Neural progenitor cell (in vitro differentiated cells): Measurements from ENCODE around the gene VPS13D. TPM values are rescaled to one million over a fixed set of nuclear protein-coding genes. Genes with fewer than 3 reads are reported as not detected.
A peak's percentile ranks its signal among the peaks of the same experiment; 100 is the strongest.

Experiments
- DNase-seq: peaks from one replicate; pipeline ENCODE4 v3.0.0-alpha.2; 2016; ENCODE audit warnings: low spot score
- H2AFZ ChIP-seq: fragments of 200-600 bp; sonication (generic); replicated peaks from 2 replicates; pipeline ENCODE4 v1.6.1; 2016; ENCODE audit warnings: antibody characterized with exemption
- H3F3A ChIP-seq: fragments of 200-600 bp; sonication (generic); 2 replicates; pipeline ENCODE4 v1.6.1; 2016; ENCODE audit warnings: antibody characterized with exemption, low read depth
- H3K27ac ChIP-seq: fragments of 200-600 bp; sonication (generic); 2 replicates; pipeline ENCODE4 v1.5.1; 2016; ENCODE audit warnings: mild to moderate bottlenecking
- H3K27me3 ChIP-seq: fragments of 200-600 bp; sonication (generic); 2 replicates; pipeline ENCODE4 v1.6.1; 2016; ENCODE audit warnings: mild to moderate bottlenecking, moderate library complexity
- H3K36me3 ChIP-seq: fragments of 200-600 bp; sonication (generic); 2 replicates; pipeline ENCODE4 v1.5.1; 2016
- H3K4me1 ChIP-seq: fragments of 200-600 bp; sonication (generic); 2 replicates; pipeline ENCODE4 v1.6.1; 2016; ENCODE audit warnings: mixed run types
- H3K4me2 ChIP-seq: fragments of 200-600 bp; sonication (generic); 2 replicates; pipeline ENCODE4 v1.6.1; 2016
- H3K4me3 ChIP-seq: fragments of 200-600 bp; sonication (generic); 2 replicates; pipeline ENCODE4 v1.5.1; 2016
- H3K79me2 ChIP-seq: fragments of 200-600 bp; sonication (generic); 2 replicates; pipeline ENCODE4 v1.6.1; 2016; ENCODE audit warnings: low read depth
- H3K9ac ChIP-seq: fragments of 200-600 bp; sonication (generic); 2 replicates; pipeline ENCODE4 v1.6.1; 2016
- H3K9me3 ChIP-seq: fragments of 200-600 bp; sonication (generic); 2 replicates; pipeline ENCODE4 v1.5.1; 2016; ENCODE audit warnings: low read depth
- H4K20me1 ChIP-seq: fragments of 200-600 bp; sonication (generic); 2 replicates; pipeline ENCODE4 v1.6.1; 2016; ENCODE audit warnings: low read depth
- H3K27ac Mint-ChIP-seq: 3 replicates; pipeline ENCODE4 v1.8.0; 2021; ENCODE audit warnings: mixed read lengths
- H3K27me3 Mint-ChIP-seq: 2 replicates; pipeline ENCODE4 v1.8.0; 2022; ENCODE audit warnings: low read depth, mild to moderate bottlenecking, inconsistent platforms, moderate library complexity, mixed read lengths; ENCODE audit not compliant: insufficient read depth
- H3K36me3 Mint-ChIP-seq: 3 replicates; pipeline ENCODE4 v1.8.0; 2021; ENCODE audit warnings: mixed read lengths
- H3K4me1 Mint-ChIP-seq: 3 replicates; pipeline ENCODE4 v1.8.0; 2021; ENCODE audit warnings: mixed read lengths
- H3K4me3 Mint-ChIP-seq: 3 replicates; pipeline ENCODE4 v1.8.0; 2021; ENCODE audit warnings: mild to moderate bottlenecking, moderate library complexity, mixed read lengths
- H3K9me3 Mint-ChIP-seq: 3 replicates; pipeline ENCODE4 v1.8.0; 2020; ENCODE audit warnings: mixed read lengths
- EZH2 ChIP-seq: fragments of 200-600 bp; sonication (generic); IDR thresholded peaks from 2 replicates; pipeline ENCODE4 v1.6.1; 2017; ENCODE audit warnings: antibody characterized with exemption, mild to moderate bottlenecking, moderate library complexity
- EZH2phosphoT487 ChIP-seq: fragments of 200-600 bp; sonication (generic); IDR thresholded peaks from 2 replicates; pipeline ENCODE4 v1.6.1; 2017; ENCODE audit warnings: antibody characterized with exemption
- total RNA-seq: library from RNA; depleted of rRNA; stranded (reverse); fragments of >200 nt; gene quantifications from 2 replicates; pipeline ENCODE4 v1.2.3, GENCODE V29; 2015; ENCODE audit warnings: low replicate concordance
- TF ChIP-seq, protein P1 (sequence below): fragments of 200-600 bp; sonication (generic); IDR thresholded peaks from 2 replicates; pipeline ENCODE4 v1.5.1; 2017; ENCODE audit warnings: antibody characterized with exemption, mild to moderate bottlenecking

Gene VPS13D
- total RNA-seq, 1 donor from 2014 or later, result 16.4 TPM

DNA sequence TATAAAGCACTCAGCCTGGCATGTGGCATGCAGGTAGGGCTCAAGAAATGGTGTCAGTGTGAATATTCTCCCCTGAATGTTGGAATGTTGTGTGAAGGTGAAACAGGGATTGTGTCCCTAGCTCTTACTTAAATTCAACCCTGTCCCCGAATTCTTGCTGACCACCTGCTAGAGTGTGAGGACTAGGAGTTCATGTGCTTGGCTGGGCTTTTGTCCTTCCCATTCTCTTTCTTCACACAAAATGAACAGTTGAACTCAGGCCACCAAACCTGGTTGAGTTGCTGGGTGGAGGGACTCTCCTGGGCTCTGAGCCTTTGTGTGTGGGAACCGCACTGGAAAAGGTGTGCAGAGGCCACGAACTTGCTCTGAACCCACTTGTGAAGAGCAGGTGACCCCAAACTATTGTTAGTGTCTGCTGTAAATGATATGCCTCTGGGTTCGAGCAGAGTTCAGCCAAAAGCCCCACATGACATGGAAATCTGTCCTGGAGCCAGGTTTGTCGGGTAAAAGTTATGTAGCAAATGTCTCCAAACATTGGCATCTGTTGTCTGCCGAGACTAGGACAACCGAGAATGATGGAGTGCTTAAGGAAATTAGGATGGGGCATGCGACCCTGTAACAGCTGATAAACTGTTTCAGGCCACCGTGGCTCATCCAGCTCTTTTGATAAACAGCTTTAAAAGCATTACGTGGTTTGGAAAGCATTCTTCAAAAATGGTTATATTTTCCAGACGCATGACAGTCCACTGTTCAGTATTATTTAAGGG is 243.9 kb downstream of the VPS13D start:
- H3F3A ChIP-seq, result no peaks in the 10 kb centered on the region
- peaks cover 2% of the 10 kb centered on the region for H3K27me3 Mint-ChIP-seq
- no peaks in the 10 kb centered on the region for H4K20me1 ChIP-seq
- H3K27me3 ChIP-seq, result no peaks in the 10 kb centered on the region
- TF ChIP-seq EZH2phosphoT487 (no peak), EZH2 (no peak)
- TF ChIP-seq, protein P1, sequence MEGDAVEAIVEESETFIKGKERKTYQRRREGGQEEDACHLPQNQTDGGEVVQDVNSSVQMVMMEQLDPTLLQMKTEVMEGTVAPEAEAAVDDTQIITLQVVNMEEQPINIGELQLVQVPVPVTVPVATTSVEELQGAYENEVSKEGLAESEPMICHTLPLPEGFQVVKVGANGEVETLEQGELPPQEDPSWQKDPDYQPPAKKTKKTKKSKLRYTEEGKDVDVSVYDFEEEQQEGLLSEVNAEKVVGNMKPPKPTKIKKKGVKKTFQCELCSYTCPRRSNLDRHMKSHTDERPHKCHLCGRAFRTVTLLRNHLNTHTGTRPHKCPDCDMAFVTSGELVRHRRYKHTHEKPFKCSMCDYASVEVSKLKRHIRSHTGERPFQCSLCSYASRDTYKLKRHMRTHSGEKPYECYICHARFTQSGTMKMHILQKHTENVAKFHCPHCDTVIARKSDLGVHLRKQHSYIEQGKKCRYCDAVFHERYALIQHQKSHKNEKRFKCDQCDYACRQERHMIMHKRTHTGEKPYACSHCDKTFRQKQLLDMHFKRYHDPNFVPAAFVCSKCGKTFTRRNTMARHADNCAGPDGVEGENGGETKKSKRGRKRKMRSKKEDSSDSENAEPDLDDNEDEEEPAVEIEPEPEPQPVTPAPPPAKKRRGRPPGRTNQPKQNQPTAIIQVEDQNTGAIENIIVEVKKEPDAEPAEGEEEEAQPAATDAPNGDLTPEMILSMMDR, result no peak
- H3K4me1 Mint-ChIP-seq, result peaks cover 24% of the 10 kb centered on the region
- H3K4me2 ChIP-seq, result no peak overlapping the region
- no peak overlapping the region for H3K4me3 Mint-ChIP-seq
- H3K36me3 Mint-ChIP-seq, result peaks cover 6% of the 10 kb centered on the region
- no peaks in the 10 kb centered on the region for H3K36me3 ChIP-seq
- H3K4me3 ChIP-seq, result no peak overlapping the region
- peaks cover 13% of the 10 kb centered on the region for H3K4me1 ChIP-seq
- no peaks in the 10 kb centered on the region for H3K79me2 ChIP-seq
- no peak overlapping the region for H2AFZ ChIP-seq
- no peak overlapping the region for H3K27ac ChIP-seq
- no peak for DNase-seq
- H3K27ac Mint-ChIP-seq, result no peak overlapping the region
- H3K9ac ChIP-seq, result no peak overlapping the region
- no peaks in the 10 kb centered on the region for H3K9me3 Mint-ChIP-seq
- H3K9me3 ChIP-seq, result no peaks in the 10 kb centered on the region

GRCh38 chr1:12475101-12475500 is 245.3 kb downstream of the VPS13D start:
- Mint-ChIP-seq H3K27me3 (peaks cover 3% of the 10 kb centered on the region), H3K36me3 (peaks cover 6% of the 10 kb centered on the region), H3K9me3 (no peaks in the 10 kb centered on the region), H3K4me3 (no peak overlapping the region), H3K4me1 (peaks cover 18% of the 10 kb centered on the region), H3K27ac (peak overlapping the region; percentile 30)
- Histone ChIP-seq H2AFZ (no peak overlapping the region), H3K27me3 (no peaks in the 10 kb centered on the region), H3K79me2 (no peaks in the 10 kb centered on the region), H3K4me3 (no peak overlapping the region), H3K4me1 (peaks cover 15% of the 10 kb centered on the region), H3K9ac (no peak overlapping the region), H3K9me3 (no peaks in the 10 kb centered on the region), H3K27ac (no peak overlapping the region), H3K36me3 (no peaks in the 10 kb centered on the region), H3F3A (no peaks in the 10 kb centered on the region), H3K4me2 (no peak overlapping the region), H4K20me1 (no peaks in the 10 kb centered on the region)
- TF ChIP-seq, protein P1, result no peak
- TF ChIP-seq EZH2 (no peak), EZH2phosphoT487 (no peak)
- DNase-seq, result no peak

GRCh38 chr1:12475530-12475934 is 245.7 kb downstream of the VPS13D start:
- H3K27ac ChIP-seq, result no peak overlapping the region
- H3K4me1 Mint-ChIP-seq, result peaks cover 16% of the 10 kb centered on the region
- no peaks in the 10 kb centered on the region for H3K9me3 Mint-ChIP-seq
- H3K9ac ChIP-seq, result no peak overlapping the region
- H3K79me2 ChIP-seq, result no peaks in the 10 kb centered on the region
- no peak overlapping the region for H3K4me2 ChIP-seq
- H3K4me3 Mint-ChIP-seq, result no peak overlapping the region
- TF ChIP-seq EZH2phosphoT487, result no peak
- TF ChIP-seq, protein P1, result no peak
- TF ChIP-seq EZH2, result no peak
- DNase-seq, result no peak
- H3K4me3 ChIP-seq, result no peak overlapping the region
- no peaks in the 10 kb centered on the region for H3K36me3 ChIP-seq
- H3F3A ChIP-seq, result no peaks in the 10 kb centered on the region
- H3K9me3 ChIP-seq, result no peaks in the 10 kb centered on the region
- peaks cover 6% of the 10 kb centered on the region for H3K36me3 Mint-ChIP-seq
- no peak overlapping the region for H2AFZ ChIP-seq
- H3K4me1 ChIP-seq, result peaks cover 15% of the 10 kb centered on the region
- no peaks in the 10 kb centered on the region for H4K20me1 ChIP-seq
- H3K27me3 Mint-ChIP-seq, result peaks cover 4% of the 10 kb centered on the region
- peak overlapping the region; percentile 30 for H3K27ac Mint-ChIP-seq
- no peaks in the 10 kb centered on the region for H3K27me3 ChIP-seq
